Measurements from ENCODE around the gene FCER1G.
"Not testable (repeated sequence)": the region's sequence is repeated elsewhere in the genome, so short reads cannot be mapped to it uniquely, and the experiment has no call there.

The FCER1G gene

GRCh38 chr1:161235957-161236775, 21.1 kb downstream of the FCER1G start:
- no peak for DNase-seq

GRCh38 chr1:161238039-161238473, 23.0 kb downstream of the FCER1G start, which contains the start of gene NR1I3:
Gene NR1I3, minus strand, starts transcription at chr1:161238203. Its CDS starts 1,638 bp downstream, at chr1:161236565.
- DNase-seq: no peak

- no peak for DNase-seq
These were observed 26.6 kb downstream of the FCER1G start for GRCh38 chr1:161241682-161242081.

GRCh38 chr1:161242313-161242712, 27.2 kb downstream of the FCER1G start:
- no peak for DNase-seq

- DNase-seq: no peak
These were observed 29.8 kb downstream of the FCER1G start for GRCh38 chr1:161244888-161245287.

- DNase-seq: not testable (repeated sequence)
These were observed 35.0 kb downstream of the FCER1G start for GRCh38 chr1:161250100-161250499.

GRCh38 chr1:161250829-161251228, 35.7 kb downstream of the FCER1G start:
- no peak for DNase-seq

- DNase-seq: no peak
These were observed 36.5 kb downstream of the FCER1G start for GRCh38 chr1:161251579-161251978.

GRCh38 chr1:161255302-161255701, 40.2 kb downstream of the FCER1G start:
- DNase-seq: not testable (repeated sequence)

GRCh38 chr1:161255955-161256520, 40.9 kb downstream of the FCER1G start:
- DNase-seq: not testable (repeated sequence)

GRCh38 chr1:161257109-161257508, 42.0 kb downstream of the FCER1G start:
- not testable (repeated sequence) for DNase-seq

GRCh38 chr1:161258439-161259344, 43.6 kb downstream of the FCER1G start, which contains the start of gene PCP4L1:
Gene PCP4L1, plus strand, starts transcription at chr1:161258745. Its CDS starts 230 bp downstream, at chr1:161258975.
- peak; percentile 61 to 65 for DNase-seq

GRCh38 chr1:161259345-161259702, 44.2 kb downstream of the FCER1G start:
- DNase-seq: no peak

- no peak for DNase-seq
These were observed 44.7 kb downstream of the FCER1G start for GRCh38 chr1:161259765-161260164.

GRCh38 chr1:161260376-161261260, 45.5 kb downstream of the FCER1G start:
- DNase-seq: no peak

GRCh38 chr1:161261261-161262235, 46.5 kb downstream of the FCER1G start:
- no peak for DNase-seq

- DNase-seq: no peak
These were observed 50.2 kb downstream of the FCER1G start for GRCh38 chr1:161265305-161265704.

- DNase-seq: no peak
These were observed 51.1 kb downstream of the FCER1G start for GRCh38 chr1:161266202-161266601.

- DNase-seq: no peak
These were observed 51.7 kb downstream of the FCER1G start for GRCh38 chr1:161266836-161267235.

- DNase-seq: no peak
These were observed 52.2 kb downstream of the FCER1G start for GRCh38 chr1:161267321-161267720.
